Stimulated activated CD4-positive, alpha-beta T cell treated with anti-CD3 and anti-CD28 coated beads, Interleukin-2, amount 100 ng/mL, for 24 hours (primary cell): ENCODE data around the gene RNH1.
A peak's percentile ranks its signal among the peaks of the same experiment; 100 is the strongest.

Experiments
- DNase-seq, 2 donors: peaks; one replicate each; pipeline ENCODE4 v3.0.0-alpha.2; 2020

Gene RNH1

GRCh38 chr11:506995-507726 lies at the start of gene RNH1:
Gene RNH1, minus strand, starts transcription at chr11:507242. Its CDS starts 5,080 bp downstream, at chr11:502162.
- peak; percentile 100 for DNase-seq

- DNase-seq, result no peak
Measured at GRCh38 chr11:555780-556661, 49.0 kb upstream of the RNH1 start.

DNA sequence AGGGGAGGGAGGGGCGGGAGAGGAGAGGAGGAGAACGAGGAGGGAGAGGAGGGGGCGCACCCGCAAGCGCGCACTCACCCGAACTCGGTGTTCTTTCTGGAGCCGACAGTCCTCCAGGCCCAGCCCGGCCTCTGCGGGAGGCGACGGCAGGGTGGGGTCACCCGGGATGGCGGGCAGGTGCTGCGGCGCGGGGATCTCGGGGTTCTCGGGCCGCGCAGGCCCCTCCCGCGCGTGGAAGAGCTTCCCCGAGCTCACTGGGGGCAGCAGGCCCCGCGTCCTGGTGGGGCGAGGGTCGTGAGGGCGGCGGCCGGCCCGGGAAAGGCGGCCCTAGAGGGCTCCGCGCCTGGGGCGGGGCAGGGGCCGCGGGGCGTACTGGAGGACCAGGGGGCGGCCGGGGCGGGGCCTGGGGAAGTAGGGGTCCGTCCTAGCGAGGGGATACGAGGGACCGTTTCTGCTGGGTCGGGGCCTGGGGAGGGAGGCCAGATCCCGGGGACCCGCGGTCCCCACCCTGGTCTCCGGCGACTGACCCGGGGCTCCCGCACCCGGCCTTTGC lies 48.3 kb upstream of the RNH1 start:
- no peak for DNase-seq

- DNase-seq, result peak; percentile 78 to 80
Measured at GRCh38 chr11:554428-555226, 47.6 kb upstream of the RNH1 start.

- no peak for DNase-seq
Measured at GRCh38 chr11:553988-554340, 46.9 kb upstream of the RNH1 start.

DNA sequence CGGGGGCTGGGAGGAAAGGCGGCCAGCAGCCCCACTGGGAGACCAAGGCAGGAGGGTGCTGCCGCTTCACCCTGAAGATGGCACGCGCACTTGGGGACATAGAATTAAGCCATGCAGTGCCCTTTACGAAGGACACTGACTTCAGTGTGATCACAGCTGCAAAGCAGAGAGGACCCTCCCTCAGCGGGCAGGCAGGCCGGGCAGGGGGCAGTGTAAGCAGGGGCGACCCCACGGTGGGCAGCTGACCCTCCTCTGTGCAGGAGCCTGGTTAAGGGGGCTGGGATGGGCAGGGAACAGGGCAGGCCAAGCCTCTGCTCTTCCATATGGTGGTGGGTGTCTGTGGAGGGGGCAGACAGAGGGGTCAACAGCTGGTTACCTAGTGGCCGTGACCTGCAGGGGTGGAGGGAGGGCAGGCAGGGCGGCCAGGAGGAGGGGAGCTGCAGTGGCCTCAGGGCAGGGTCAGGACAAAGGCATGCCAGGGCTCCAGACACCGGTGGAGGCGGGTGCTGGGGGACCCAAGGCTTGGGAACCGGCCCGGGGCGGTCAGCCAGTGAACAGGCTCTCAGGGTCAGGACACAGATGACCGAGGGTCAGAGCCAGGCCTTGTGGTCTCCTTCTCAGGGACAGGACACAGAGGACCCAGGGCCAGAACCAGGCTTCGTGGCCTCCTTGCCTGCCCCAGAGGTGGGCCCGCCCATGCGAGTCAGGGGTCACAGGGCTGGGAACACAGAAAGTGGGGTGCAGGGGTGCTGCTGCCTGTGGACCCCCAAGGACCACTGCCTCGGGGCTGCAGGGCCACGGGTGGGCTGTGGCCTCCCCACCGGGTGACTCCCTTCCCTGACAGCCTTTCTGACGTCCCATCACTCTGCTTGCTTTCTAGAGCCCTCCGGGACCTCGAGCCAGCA lies 46.3 kb upstream of the RNH1 start:
- DNase-seq, result no peak

- no peak for DNase-seq
Measured at GRCh38 chr11:551596-551995, 44.6 kb upstream of the RNH1 start.

DNA sequence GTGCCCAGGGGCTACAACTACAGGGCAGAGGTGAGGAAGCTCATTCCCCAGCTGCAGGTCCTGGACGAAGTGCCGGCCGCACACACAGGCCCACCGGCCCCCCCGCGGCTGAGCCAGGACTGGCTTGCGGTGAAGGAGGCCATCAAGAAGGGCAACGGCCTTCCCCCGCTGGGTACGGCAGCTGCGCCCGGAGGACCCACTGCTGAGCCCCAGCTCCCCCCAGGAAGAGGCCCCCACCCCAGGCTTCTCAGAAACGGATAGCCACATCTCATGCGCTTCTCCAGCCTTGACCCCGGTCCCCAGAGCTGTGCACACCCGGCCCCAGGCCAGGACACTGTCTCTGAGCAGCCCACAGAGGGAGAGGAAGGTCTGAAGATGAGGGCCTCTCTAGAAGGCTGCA lies 44.1 kb upstream of the RNH1 start:
- DNase-seq, result no peak

DNA sequence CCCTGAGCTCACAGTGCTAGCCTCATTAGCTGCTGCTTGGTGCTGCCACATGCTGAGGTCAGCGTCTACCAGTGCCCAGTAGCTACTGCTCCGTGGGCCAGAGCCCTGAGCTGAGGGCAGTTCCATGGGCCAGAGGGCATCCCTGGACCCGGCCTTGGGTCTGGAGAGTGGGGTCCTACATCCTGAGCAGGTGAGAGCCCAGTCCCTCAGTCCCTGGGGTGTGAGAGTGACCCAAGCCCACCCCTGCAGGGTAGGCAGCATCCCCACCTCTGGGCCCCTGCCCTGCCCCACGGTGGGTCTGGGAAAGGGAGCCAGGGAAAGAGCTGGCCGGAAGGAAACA lies 43.7 kb upstream of the RNH1 start:
- no peak for DNase-seq

GRCh38 chr11:550021-550745 lies 43.1 kb upstream of the RNH1 start:
- no peak for DNase-seq

DNA sequence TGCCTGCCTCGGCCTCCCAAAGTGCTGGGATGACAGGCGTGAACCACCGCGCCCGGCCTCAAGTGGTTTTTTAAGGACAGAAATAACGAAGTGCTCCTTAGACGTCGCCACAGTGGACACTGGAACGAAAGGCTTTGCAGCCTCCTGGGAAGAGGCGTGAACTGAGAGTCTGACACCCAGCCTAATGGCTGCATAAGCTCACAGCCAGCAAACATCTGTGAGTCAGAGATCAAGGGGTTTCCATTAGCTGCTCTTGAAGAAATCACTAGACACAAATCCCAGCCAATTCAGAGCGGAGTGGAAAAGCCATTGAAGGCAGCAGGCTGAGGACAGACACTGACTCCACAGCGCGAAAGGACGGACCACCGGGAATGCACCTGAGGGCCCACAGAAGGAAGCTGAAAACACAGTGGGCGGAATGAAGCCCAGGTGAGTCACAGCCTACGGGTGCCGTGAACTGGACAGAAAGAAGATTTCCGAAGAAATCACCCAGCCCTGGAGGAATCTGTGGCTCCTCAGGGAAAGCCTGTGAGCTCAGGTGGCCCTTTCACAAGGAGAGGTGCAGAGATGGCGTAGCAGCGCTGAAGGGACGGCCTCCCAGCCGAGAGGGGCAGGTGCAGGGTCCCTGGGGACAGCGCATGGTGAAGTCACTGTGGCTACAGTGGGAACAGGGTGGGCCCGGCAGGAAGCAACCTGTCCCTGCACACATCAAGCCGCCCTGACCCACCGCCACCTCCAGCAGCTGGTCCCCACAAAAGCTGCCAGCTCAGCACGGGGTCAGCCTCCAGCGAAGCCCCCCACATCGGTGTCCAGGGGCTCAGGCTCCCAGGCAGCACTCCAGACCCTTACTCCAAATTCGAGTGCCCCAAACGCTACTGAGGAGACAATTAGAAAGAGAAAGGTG lies 41.9 kb upstream of the RNH1 start:
- DNase-seq, result no peak

GRCh38 chr11:545171-545570 lies 38.1 kb upstream of the RNH1 start:
- DNase-seq, result no peak

DNA sequence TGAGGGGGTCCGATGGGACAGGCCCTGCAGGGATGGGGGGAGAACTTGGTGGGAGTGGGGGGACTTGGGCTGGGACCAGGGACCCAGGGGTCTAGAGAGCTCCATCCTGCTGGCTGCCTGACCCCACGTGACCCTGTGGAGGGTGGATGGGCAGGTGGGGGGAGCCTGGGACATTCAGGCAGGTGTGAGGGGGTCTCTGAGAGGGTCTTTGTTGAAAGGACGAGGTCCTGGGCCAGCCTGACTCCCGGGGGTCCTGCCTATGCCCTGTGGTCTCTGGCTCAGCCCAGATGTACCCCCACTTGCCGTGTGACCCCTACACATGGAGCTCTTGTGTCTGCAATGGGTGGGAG lies 37.8 kb upstream of the RNH1 start:
- no peak for DNase-seq

GRCh38 chr11:541433-541885 lies 34.4 kb upstream of the RNH1 start:
- no peak for DNase-seq

- no peak for DNase-seq
Measured at GRCh38 chr11:540583-541432, 33.8 kb upstream of the RNH1 start.

GRCh38 chr11:539971-540481 lies 33.0 kb upstream of the RNH1 start:
- no peak for DNase-seq

DNA sequence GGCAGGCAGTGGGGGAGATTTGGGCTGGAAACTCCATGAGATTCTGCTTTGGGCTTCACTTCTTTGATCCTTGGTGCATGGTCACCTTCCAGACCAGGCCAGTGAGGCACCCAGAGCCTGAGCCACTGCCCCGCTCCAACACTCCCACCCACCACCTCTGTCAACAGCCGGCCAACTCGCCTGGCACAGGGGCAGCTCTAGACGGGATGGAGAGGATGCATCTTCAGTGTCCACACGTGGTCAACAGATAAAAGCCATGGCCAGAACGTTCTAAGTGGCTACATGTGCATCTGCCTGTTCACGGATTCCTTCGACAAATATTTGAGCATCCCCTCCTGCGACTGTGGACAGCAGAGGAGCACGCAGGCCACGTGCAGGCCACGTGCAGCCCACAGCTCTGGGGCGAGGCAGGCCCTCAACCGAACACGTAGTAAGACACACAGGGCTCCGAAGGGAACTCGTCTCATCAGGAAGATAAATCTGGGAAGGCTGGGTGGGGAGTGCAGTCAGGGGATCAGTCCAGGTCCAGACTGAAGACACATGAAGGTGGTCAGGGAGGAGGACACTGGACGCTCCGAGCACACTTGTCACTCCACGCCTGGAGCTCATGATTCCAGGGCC lies 31.5 kb upstream of the RNH1 start:
- DNase-seq, result peak in 1 of 2 donors; percentile 17

- DNase-seq, result peak in 1 of 2 donors; percentile 16
Measured at GRCh38 chr11:537622-538430, 30.8 kb upstream of the RNH1 start.
